Erythroblast (primary cell): Measurements from ENCODE around the gene MT1B.

ENCODE experiments used
- DNase-seq, 2 experiments: peaks; one replicate each; lab custom pipeline; 2025; lab: John Stamatoyannopoulos, UW
- GATA1 ChIP-seq: IDR thresholded peaks from 2 replicates; pipeline ENCODE4 v1.6.1; 2011; ENCODE audit warnings: low read depth, mild to moderate bottlenecking, control low read depth, low read length, moderate library complexity
- POLR2A ChIP-seq: IDR thresholded peaks from 2 replicates; pipeline ENCODE4 v1.6.1; 2011; ENCODE audit warnings: mild to moderate bottlenecking, low read length

The MT1B gene

GRCh38 chr16:56628486-56629350, 23.0 kb upstream of the MT1B start:
- no peak for TF ChIP-seq GATA1
- no peak for TF ChIP-seq POLR2A
- DNase-seq, result no peak

- no peak for TF ChIP-seq POLR2A
- DNase-seq, result no peak
Measured at GRCh38 chr16:56629531-56629930, 22.2 kb upstream of the MT1B start.

GRCh38 chr16:56630134-56630533, 21.6 kb upstream of the MT1B start:
- no peak for DNase-seq
- no peak for TF ChIP-seq GATA1
- no peak for TF ChIP-seq POLR2A

GRCh38 chr16:56631197-56631596, 20.5 kb upstream of the MT1B start:
- DNase-seq, result no peak
- TF ChIP-seq POLR2A, result no peak
- no peak for TF ChIP-seq GATA1

GRCh38 chr16:56631832-56632155, 19.9 kb upstream of the MT1B start:
- DNase-seq, result no peak
- TF ChIP-seq GATA1, result no peak
- TF ChIP-seq POLR2A, result no peak

- no peak for TF ChIP-seq GATA1
- no peak for TF ChIP-seq POLR2A
- DNase-seq, result no peak
Measured at GRCh38 chr16:56632156-56632847, 19.4 kb upstream of the MT1B start, which contains the start of gene MT1M. Gene MT1M (plus strand): TSS chr16:56632659. CDS start chr16:56632732, 73 bp downstream.

DNA sequence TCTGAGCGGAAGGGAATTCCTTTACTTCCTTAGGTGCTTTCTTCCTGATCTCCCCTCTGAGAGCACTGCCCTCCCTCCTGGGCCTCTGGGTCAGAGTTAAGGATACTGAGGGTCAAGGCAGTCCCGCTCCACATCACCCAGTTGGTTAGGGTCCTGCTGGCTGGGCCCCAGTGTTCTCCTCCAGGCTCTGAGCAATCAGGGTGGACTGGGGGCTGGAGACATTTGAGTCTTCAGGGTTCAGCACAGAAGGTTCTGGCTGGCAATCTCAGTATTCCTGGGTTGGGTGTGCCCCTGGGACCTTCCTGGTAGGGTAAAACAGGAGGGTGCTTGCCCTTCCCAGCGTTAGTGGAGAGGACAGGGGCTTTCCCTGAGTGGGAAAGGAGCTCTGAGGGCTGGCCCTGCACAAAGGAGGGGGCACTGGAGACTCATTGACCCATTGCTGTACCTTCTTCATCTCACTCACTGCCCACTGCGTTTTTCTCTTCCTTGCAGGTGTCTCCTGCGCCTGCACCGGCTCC, 18.8 kb upstream of the MT1B start:
- DNase-seq, result no peak
- TF ChIP-seq POLR2A (no peak), GATA1 (no peak)

DNA sequence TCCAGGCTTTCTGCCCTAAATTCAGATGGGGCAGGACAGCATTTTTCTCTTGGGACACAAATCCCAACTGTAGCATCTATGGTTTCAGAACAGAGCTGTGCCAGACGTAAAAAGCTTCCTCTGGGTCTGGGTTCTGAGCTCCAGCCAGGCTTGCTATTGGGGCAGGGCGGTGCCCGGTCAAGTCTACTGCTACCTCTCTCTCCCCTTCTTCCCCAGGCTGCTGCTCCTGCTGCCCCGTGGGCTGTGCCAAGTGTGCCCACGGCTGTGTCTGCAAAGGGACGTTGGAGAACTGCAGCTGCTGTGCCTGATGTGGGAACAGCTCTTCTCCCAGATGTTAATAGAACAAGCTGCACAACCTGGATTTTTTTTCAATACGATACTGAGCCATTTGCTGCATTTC, 18.2 kb upstream of the MT1B start:
- TF ChIP-seq POLR2A (no peak), GATA1 (no peak)
- no peak for DNase-seq

- no peak for DNase-seq
Measured at GRCh38 chr16:56634715-56635440, 16.8 kb upstream of the MT1B start.

DNA sequence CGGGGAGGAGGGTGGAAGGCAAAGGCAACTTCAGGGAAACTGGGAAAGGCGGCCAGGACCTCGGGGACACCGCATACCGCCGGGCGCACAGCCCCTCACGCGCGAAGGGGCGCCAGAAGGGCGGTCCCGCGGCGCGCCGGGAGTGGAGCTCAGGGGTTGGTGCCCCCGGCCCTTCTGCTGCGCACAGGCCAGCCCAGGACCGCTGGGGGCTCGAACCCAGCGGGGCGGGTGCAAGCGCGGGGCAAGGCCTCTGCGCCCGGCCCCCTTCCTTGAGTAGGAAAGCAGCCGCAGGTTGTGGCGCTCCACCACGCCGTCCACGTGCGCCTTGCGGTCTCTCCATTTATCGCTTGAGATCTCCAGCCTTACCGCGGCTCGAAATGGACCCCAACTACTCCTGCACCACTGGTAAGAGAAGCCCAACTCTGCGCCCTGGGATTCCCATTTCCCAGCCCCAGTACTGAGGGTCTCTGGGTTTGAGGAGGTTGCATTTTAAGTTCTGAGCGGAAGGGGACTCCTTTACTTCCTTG, 16.2 kb upstream of the MT1B start:
- no peak for DNase-seq
- TF ChIP-seq GATA1, result no peak
- no peak for TF ChIP-seq POLR2A

More at GRCh38 chr16:56634715-56635440, 16.8 kb upstream of the MT1B start:
- TF ChIP-seq POLR2A (no peak), GATA1 (no peak)

DNA sequence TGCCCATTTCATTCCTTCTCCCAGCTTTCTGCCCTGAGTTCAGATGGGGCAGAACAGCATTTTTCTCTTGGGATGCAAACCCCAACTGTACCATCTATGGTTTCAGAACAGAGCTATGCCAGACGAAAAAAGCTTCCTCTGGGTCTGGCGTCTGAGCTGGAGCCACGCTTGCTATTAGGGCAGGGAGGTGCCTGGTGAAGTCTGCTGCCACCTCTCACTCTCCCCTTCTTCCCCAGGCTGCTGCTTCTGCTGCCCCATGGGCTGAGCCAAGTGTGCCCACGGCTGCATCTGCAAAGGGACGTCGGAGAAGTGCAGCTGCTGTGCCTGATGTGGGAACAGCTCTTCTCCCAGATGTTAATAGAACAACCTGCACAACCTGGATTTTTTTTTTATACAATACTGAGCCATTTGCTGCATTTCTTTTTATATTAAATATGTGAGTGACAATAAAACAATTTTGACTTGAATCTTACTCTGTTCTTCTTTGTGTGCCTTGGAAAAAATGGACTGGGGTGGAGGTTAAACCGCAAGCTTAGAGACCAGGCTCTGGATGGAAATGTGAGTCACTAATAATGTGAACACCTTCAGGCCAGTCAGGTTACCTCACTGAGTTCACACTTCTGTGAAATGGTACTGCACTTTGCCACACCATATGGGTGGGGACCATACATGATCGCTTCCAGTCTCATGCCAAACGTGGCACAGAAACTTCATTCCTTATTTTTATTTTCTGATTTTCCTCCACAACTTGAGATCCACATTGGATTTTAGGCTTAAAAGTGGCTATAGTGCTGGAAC, 14.9 kb upstream of the MT1B start:
- DNase-seq, result no peak
- TF ChIP-seq POLR2A (no peak), GATA1 (no peak)

- TF ChIP-seq POLR2A (no peak), GATA1 (no peak)
- DNase-seq, result no peak
Measured at GRCh38 chr16:56637814-56638750, 13.6 kb upstream of the MT1B start, which contains the start of gene MT1A. Gene MT1A (plus strand): TSS chr16:56638666. CDS start chr16:56638739, 73 bp downstream.
